Measurements from ENCODE around the gene IL13RA1. TPM values are rescaled to one million over a fixed set of nuclear protein-coding genes. Genes with fewer than 3 reads are reported as not detected.

Gene IL13RA1
- total RNA-seq, 1 donor from 2014 or later: 29.9 TPM

DNA sequence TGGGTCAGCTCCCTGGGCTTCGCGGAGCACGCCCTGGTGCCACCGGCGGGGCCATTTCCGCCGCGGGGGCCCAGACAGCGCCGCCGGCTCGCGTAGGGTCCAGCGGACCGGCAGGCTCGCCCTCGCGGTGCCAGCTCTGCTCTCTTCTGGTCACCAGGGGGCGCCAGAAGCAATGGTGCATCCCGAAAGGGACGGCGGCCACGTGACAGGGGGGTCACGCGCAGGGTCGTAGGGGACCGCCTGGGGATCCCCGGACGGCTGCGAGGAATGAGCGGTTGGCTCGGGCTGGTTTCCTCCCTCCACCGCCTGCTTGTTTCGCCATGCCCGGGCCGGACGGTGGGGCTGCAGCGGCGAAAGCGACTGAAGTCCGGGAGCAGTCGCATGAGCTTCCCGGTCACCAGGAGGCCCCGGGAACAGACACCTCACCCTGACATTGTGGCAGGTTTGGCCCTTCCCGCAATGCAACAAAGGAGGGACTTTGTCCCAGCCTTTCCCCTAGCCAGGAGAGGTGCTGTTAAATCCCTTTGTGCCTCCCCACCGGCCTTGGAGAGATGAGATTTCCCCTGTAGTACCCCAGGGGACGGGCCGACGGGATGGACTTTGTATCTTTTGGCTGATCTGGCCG, 112.0 kb downstream of the IL13RA1 start:
- Mint-ChIP-seq H3K36me3 (ENCODE audit: insufficient read depth) (no peaks in the 10 kb centered on the region), H3K4me1 (ENCODE audit: low read depth) (no peaks in the 10 kb centered on the region), H3K4me3 (ENCODE audit: low read depth) (peak overlapping the region; percentile 68), H3K27ac (peak overlapping the region; percentile 24), H3K27me3 (no peaks in the 10 kb centered on the region), H3K9me3 (ENCODE audit: low read depth) (peaks cover 3% of the 10 kb centered on the region)
- peak; percentile 74 for DNase-seq (ENCODE audit: low spot score, unreplicated experiment)
- TF ChIP-seq, protein P1, sequence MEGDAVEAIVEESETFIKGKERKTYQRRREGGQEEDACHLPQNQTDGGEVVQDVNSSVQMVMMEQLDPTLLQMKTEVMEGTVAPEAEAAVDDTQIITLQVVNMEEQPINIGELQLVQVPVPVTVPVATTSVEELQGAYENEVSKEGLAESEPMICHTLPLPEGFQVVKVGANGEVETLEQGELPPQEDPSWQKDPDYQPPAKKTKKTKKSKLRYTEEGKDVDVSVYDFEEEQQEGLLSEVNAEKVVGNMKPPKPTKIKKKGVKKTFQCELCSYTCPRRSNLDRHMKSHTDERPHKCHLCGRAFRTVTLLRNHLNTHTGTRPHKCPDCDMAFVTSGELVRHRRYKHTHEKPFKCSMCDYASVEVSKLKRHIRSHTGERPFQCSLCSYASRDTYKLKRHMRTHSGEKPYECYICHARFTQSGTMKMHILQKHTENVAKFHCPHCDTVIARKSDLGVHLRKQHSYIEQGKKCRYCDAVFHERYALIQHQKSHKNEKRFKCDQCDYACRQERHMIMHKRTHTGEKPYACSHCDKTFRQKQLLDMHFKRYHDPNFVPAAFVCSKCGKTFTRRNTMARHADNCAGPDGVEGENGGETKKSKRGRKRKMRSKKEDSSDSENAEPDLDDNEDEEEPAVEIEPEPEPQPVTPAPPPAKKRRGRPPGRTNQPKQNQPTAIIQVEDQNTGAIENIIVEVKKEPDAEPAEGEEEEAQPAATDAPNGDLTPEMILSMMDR (IDR thresholded peaks at IDR 0.05; ENCODE audit: unreplicated experiment): peak; percentile 76

Other genes with a start within 250 kb of the IL13RA1 start
- 5.8 TPM in 2 replicates for gene DOCK11, start 231.8 kb upstream of the IL13RA1 start, total RNA-seq
- gene ZCCHC12, start 96.2 kb downstream of the IL13RA1 start, total RNA-seq: 2.3 and 3.2 TPM in 2 replicates
- 0.96 and 1.5 TPM in 2 replicates for gene LONRF3, start 247.0 kb downstream of the IL13RA1 start, total RNA-seq

Measured in progenitor cell of endocrine pancreas (in vitro differentiated cells).